ENCODE measurements around the gene CACNA1G.

DNA sequence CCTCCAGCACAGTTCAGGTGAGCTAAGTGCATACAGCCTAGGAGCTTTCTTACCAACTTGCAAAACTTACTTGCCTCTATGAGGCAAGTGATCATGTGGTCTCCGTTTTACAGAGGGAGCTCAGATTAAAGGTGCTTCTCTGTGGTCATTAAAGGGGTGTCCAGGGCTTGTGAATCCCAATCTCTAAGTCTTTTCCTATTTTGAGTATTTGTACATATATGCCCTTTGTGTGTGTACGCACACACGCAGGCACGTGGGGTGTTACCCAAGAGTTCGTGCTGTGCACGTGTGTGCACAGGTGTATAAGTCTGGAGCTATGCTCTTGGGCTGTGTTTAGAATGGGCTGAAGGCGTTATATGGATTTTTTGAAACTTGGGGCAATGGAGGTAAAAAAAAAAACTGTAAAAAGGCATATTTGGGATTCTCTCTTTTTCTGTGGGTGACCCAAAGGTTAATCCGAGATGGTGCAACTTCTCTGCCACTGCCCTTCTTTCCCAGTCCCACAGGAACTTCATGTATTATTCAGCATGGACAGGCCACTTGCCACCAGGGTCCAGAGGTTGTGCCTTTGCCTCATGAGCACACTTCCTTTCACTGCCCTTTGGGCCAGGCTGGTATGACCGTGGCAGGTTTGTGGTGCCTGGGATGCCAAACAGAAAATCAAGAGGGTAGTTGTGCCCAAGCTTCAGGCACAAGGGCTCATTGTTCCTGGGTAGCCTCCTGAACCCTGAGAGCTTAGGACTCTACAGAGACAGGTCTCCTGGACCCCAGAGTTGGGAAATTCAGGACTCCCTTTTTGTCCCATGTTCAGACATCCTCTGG, 75.7 kb downstream of the CACNA1G start:
- TF ChIP-seq POLR2A (IDR thresholded peaks at IDR 0.05): peak in 1 of 4 donors; percentile 8
- TF ChIP-seq, protein P1, sequence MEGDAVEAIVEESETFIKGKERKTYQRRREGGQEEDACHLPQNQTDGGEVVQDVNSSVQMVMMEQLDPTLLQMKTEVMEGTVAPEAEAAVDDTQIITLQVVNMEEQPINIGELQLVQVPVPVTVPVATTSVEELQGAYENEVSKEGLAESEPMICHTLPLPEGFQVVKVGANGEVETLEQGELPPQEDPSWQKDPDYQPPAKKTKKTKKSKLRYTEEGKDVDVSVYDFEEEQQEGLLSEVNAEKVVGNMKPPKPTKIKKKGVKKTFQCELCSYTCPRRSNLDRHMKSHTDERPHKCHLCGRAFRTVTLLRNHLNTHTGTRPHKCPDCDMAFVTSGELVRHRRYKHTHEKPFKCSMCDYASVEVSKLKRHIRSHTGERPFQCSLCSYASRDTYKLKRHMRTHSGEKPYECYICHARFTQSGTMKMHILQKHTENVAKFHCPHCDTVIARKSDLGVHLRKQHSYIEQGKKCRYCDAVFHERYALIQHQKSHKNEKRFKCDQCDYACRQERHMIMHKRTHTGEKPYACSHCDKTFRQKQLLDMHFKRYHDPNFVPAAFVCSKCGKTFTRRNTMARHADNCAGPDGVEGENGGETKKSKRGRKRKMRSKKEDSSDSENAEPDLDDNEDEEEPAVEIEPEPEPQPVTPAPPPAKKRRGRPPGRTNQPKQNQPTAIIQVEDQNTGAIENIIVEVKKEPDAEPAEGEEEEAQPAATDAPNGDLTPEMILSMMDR (IDR thresholded peaks at IDR 0.05): no peak

Measured in esophagus squamous epithelium (tissue), 4 donors.